Subcutaneous abdominal adipose tissue (tissue), 5 donors: ENCODE data around the gene EPS15.
"Not testable (repeated sequence)": the region's sequence is repeated elsewhere in the genome, so short reads cannot be mapped to it uniquely, and the experiment has no call there.

Source experiments
- H3K27ac ChIP-seq: one replicate; pipeline ENCODE4 v1.7.0; 2013; ENCODE audit warnings: low read depth, mild to moderate bottlenecking, inconsistent platforms, low read length, moderate library complexity
- H3K27me3 ChIP-seq, 5 donors: one replicate each; pipeline ENCODE4 v1.7.0; 2013; ENCODE audit warnings: low read length in 5 of 5, inconsistent platforms in 1 of 5; ENCODE audit not compliant: control insufficient read depth in 5 of 5, insufficient read depth in 4 of 5
- H3K36me3 ChIP-seq, 5 donors: one replicate each; pipeline ENCODE4 v1.7.0; 2013; ENCODE audit warnings: low read length in 5 of 5; ENCODE audit not compliant: control insufficient read depth in 5 of 5, insufficient read depth in 5 of 5
- H3K4me1 ChIP-seq, 5 donors: one replicate each; pipeline ENCODE4 v1.7.0; 2013; ENCODE audit warnings: low read length in 5 of 5, mild to moderate bottlenecking in 3 of 5, moderate library complexity in 1 of 5; ENCODE audit not compliant: control insufficient read depth in 5 of 5, insufficient read depth in 5 of 5
- H3K4me3 ChIP-seq, 5 donors: one replicate each; pipeline ENCODE4 v1.7.0; 2013; ENCODE audit warnings: low read length in 5 of 5, low read depth in 1 of 5
- H3K9ac ChIP-seq, 5 donors: one replicate each; pipeline ENCODE4 v1.7.0; 2013; ENCODE audit warnings: low read length in 5 of 5, mild to moderate bottlenecking in 4 of 5, moderate library complexity in 3 of 5
- H3K9me3 ChIP-seq, 5 donors: one replicate each; pipeline ENCODE4 v1.7.0; 2013; ENCODE audit warnings: low read length in 5 of 5; ENCODE audit not compliant: control insufficient read depth in 5 of 5
- donor health status: healthy.
- donor health status: healthy.
- donor health status: healthy.
- donor health status: healthy.
- donor health status: healthy.

The EPS15 gene

DNA sequence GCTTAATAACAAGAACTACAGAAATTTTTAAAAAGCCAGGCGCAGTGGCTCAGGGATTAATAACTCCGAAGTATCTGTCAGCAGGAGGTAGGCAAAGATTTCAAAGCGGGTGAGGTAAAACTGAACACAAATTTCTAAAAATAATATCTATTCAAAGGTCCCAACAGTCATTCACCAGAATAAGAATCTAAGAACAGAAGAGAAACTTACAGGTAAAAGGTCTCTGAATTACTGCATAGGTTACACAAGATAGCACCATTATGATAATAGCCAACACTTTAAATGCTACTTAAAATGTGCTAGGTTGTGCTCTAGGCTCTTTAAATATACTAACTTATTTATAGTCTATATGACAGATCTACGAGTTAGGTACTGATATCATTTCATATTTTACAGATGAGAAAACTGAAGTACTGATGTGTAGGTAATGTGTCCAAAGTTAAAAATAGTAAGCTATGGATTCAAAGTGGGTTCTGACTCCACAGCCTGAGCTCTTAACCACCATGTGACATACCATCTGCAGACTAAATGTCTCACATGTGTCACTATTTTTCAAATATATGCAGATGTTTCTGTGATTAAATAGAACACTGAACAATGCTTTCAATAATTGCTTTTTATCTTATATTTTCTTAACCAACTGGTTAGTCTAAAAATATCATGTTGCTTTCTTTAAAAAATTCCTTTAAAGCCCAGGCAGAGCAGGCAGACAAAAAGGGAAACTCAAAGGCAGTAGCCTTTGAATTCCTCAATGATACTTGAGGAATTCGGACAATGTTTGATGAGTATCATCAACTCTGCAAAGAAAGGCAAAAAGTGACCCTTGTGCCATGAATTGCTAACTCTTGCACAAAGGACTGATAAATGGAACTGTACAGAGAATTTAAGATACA lies 108.3 kb downstream of the EPS15 start:
- Histone ChIP-seq H3K27me3 (no peaks in the 10 kb centered on the region), H3K27ac (no peak overlapping the region), H3K36me3 (peaks cover 26 to 36% (median 32%) of the 10 kb centered on the region in 5 donors), H3K9me3 (no peaks in the 10 kb centered on the region), H3K9ac (no peak overlapping the region), H3K4me1 (peaks cover 0 to under 1% (median 0%) of the 10 kb centered on the region in 5 donors), H3K4me3 (no peak overlapping the region)

DNA sequence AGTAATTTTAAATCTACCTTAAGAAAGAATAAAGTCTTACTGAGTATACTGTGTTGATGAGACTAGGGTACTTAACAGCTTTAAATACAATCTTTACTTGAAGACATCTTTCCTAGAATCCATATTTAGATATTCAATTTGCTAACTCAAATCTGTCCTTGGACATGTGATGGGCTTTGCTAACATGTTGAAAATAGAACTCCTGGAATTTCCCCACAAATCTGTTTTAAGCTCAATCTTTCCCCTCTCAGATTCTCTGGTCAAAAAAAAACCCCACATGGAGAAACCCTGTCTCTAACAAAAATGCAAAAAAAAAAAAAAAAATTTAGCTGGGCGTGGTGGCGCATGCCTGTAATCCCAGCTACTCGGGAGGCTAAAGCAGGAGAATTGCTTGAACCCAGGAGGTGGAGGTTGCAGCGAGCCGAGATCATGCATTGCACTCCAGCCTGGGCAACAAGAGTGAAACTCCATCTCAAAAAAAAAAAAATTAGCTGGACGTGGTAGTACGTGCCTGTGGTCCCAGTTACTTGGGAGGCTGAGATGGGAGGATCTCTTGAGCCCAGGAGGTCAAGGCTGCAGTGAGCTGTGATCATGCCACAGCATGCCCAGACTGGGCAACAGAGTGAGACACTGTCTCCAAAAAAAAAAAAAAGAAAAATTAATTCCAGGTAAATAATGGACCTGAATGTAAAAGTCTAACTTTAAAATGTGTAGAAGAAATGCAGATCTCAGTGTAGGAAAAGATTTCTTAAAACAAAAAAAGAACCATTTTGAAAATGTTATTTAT lies 109.1 kb downstream of the EPS15 start:
- H3K4me1 ChIP-seq, H3K9me3 ChIP-seq, H3K4me3 ChIP-seq, H3K9ac ChIP-seq, H3K27me3 ChIP-seq, H3K27ac ChIP-seq: not testable (repeated sequence)
- H3K36me3 ChIP-seq: peaks cover 31 to 44% (median 38%) of the 10 kb centered on the region in 5 donors

DNA sequence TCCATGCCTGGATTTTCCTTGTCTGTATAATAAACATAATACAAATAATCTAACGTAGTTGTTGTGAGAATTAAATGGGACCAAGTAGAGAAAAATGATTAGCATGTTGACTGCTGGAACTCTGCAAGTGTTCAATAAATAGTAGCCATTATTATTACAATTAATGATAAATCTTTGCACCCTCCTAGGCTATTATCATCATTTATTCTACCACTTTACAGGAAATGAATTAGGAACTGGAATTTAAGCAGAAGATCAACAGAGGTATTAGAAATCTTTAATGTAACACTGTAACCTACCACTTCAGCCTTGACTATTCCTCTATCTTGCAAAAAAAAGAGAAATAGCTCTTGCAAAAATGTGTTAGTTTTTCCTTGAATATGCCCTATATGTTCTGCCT lies 126.8 kb downstream of the EPS15 start:
- H3K9me3 ChIP-seq: no peaks in the 10 kb centered on the region
- no peak overlapping the region for H3K9ac ChIP-seq
- no peaks in the 10 kb centered on the region for H3K27me3 ChIP-seq
- peaks cover 16 to 44% (median 40%) of the 10 kb centered on the region in 5 donors for H3K36me3 ChIP-seq
- no peak overlapping the region for H3K4me3 ChIP-seq
- H3K27ac ChIP-seq: no peak overlapping the region
- H3K4me1 ChIP-seq: no peaks in the 10 kb centered on the region

DNA sequence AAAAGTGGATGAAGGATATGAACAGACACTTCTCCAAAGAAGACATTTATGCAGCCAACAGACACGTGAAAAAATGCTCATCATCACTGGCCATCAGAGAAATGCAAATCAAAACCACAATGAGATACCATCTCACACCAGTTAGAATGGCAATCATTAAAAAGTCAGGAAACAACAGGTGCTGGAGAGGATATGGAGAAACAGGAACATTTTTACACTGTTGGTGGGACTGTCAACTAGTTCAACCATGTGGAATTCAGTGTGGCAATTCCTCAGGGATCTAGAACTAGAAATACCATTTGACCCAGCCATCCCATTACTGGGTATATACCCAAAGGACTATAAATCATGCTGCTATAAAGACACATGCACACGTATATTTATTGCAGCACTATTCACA lies 128.4 kb downstream of the EPS15 start:
- not testable (repeated sequence) for H3K9me3 ChIP-seq, H3K9ac ChIP-seq, H3K4me3 ChIP-seq, H3K27me3 ChIP-seq, H3K27ac ChIP-seq, H3K4me1 ChIP-seq
- H3K36me3 ChIP-seq: peaks cover 11 to 38% (median 28%) of the 10 kb centered on the region in 5 donors

DNA sequence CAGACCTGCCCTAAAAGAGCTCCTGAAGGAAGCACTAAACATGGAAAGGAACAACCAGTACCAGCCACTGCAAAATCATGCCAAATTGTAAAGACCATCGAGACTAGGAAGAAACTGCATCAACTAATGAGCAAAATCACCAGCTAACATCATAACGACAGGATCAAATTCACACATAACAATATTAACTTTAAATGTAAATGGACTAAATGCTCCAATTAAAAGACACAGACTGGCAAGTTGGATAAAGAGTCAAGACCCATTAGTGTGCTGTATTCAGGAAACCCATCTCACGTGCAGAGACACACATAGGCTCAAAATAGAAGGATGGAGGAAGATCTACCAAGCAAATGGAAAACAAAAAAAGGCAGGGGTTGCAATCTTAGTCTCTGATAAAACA lies 131.8 kb downstream of the EPS15 start:
- peaks cover 10 to 38% (median 27%) of the 10 kb centered on the region in 5 donors for H3K36me3 ChIP-seq

DNA sequence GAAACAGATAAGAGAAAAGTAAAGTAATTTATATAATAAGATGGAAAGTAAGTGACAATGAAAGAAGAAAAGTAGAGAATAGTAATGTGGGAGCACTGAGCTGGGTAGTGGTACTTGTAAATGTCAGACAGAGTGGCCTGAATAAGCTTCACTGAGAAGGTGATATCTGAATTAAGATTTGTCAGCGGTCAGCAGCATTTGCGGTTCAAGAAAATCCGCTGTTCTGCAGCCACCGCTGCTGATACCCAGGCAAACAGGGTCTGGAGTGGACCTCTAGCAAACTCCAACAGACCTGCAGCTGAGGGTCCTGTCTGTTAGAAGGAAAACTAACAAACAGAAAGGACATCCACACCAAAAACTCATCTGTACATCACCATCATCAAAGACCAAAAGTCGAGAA lies 132.8 kb downstream of the EPS15 start:
- not testable (repeated sequence) for H3K9ac ChIP-seq, H3K27ac ChIP-seq, H3K27me3 ChIP-seq, H3K4me1 ChIP-seq, H3K4me3 ChIP-seq, H3K9me3 ChIP-seq
- peaks cover 10 to 29% (median 19%) of the 10 kb centered on the region in 5 donors for H3K36me3 ChIP-seq

More for the DNA sequence above, 131.8 kb downstream of the EPS15 start:
- H3K27ac ChIP-seq, H3K27me3 ChIP-seq, H3K9me3 ChIP-seq, H3K4me3 ChIP-seq, H3K9ac ChIP-seq, H3K4me1 ChIP-seq: not testable (repeated sequence)

DNA sequence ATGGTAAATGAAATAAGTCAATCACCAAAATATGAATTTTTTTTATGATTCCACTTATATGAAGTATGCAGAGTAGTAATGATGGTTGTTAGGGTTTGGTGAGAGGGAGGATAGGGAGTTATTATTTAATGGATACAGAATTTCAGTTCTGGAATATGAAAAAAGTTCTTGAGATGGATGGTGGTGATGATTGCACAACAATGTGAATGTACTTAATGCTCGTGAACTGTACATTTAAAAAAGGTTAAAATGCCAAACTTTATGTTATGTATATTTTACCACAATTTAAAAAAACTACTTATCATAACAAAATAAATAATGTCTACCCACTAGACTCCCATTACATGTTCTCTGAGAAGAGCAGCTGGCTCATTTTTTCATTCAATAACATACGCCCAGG lies 133.3 kb downstream of the EPS15 start:
- Histone ChIP-seq H3K36me3 (peaks cover 10 to 29% (median 19%) of the 10 kb centered on the region in 5 donors), H3K4me3 (no peak overlapping the region)

DNA sequence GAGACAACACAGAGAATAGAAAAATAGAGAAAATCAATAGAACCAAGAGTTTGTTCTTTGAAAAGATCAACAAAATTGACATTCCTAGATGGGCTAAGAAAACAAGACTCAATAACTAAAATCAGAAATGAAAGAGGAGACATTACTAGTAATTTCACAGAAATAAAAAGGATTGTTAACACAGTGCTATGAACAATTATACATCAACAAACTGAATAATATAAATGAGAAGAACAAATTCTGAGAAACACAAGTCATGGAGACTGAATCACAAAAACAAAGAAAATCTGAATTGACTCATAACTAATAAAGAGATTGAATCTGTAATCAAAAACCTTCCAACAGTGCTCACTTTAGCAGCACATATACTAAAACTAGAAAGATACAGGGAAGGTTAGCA lies 137.1 kb downstream of the EPS15 start:
- Histone ChIP-seq H3K27me3 (no peaks in the 10 kb centered on the region), H3K36me3 (peaks cover 27 to 48% (median 43%) of the 10 kb centered on the region in 5 donors)

More for the DNA sequence above, 133.3 kb downstream of the EPS15 start:
- Histone ChIP-seq H3K4me1 (no peaks in the 10 kb centered on the region), H3K9me3 (peaks cover 2 to 6% (median 3%) of the 10 kb centered on the region in 5 donors), H3K27me3 (no peaks in the 10 kb centered on the region), H3K27ac (no peak overlapping the region), H3K9ac (no peak overlapping the region)

DNA sequence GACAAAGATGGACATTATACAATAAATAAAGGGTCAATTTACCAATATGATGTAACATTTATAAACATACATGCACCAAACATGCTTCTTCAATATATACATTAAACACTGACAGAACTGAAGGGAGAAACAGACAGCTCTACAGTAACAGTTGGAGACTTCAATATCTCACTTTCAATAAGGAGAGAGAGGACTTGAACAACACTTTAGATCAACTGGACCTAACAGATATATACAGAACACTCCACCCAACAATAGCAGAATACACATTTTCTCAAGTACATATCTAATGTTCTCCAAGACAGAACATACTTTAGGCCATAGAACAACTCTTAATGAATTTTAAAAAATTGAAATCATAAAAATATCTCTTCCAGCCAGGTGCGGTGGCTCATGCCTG lies 138.1 kb downstream of the EPS15 start:
- H3K27ac ChIP-seq: no peak overlapping the region
- peaks cover 2 to 6% (median 3%) of the 10 kb centered on the region in 5 donors for H3K9me3 ChIP-seq
- no peak overlapping the region for H3K4me3 ChIP-seq
- H3K9ac ChIP-seq: no peak overlapping the region
- peaks cover 32 to 53% (median 42%) of the 10 kb centered on the region in 5 donors for H3K36me3 ChIP-seq
- no peaks in the 10 kb centered on the region for H3K27me3 ChIP-seq
- no peaks in the 10 kb centered on the region for H3K4me1 ChIP-seq

More for the DNA sequence above, 137.1 kb downstream of the EPS15 start:
- Histone ChIP-seq H3K9ac (no peak overlapping the region), H3K27ac (no peak overlapping the region), H3K4me1 (no peaks in the 10 kb centered on the region), H3K9me3 (peaks cover 2 to 6% (median 3%) of the 10 kb centered on the region in 5 donors), H3K4me3 (no peak overlapping the region)

DNA sequence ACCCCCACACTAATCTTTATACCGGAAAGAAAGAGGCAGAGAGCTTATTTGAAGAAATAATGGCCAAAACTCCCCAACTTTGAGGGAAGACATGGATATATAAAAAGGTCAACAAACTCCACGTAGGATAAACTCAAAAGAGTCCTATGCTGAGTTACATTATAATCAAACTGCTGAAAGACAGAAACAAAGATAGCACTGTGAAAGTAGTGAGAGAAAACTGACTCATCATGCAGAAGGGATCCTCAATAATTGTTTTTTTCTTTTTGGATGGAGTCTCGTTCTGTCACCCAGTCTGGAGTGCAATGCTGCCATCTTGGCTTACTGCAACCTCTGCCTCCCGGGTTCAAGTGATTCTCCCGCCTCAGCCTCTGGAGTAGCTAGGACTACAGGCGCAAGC lies 140.2 kb downstream of the EPS15 start:
- Histone ChIP-seq H3K9ac (no peak overlapping the region), H3K27me3 (no peaks in the 10 kb centered on the region), H3K36me3 (peaks cover 28 to 50% (median 34%) of the 10 kb centered on the region in 5 donors), H3K4me3 (no peak overlapping the region), H3K27ac (no peak overlapping the region), H3K9me3 (peaks cover 0 to 5% (median 3%) of the 10 kb centered on the region in 5 donors), H3K4me1 (no peaks in the 10 kb centered on the region)
